Effector CD8-positive, alpha-beta T cell (primary cell): Measurements from ENCODE around the gene OTOS.

Experiments used
- DNase-seq: peaks from one replicate; lab custom pipeline; 2025; lab: John Stamatoyannopoulos, UW

OTOS gene

DNA sequence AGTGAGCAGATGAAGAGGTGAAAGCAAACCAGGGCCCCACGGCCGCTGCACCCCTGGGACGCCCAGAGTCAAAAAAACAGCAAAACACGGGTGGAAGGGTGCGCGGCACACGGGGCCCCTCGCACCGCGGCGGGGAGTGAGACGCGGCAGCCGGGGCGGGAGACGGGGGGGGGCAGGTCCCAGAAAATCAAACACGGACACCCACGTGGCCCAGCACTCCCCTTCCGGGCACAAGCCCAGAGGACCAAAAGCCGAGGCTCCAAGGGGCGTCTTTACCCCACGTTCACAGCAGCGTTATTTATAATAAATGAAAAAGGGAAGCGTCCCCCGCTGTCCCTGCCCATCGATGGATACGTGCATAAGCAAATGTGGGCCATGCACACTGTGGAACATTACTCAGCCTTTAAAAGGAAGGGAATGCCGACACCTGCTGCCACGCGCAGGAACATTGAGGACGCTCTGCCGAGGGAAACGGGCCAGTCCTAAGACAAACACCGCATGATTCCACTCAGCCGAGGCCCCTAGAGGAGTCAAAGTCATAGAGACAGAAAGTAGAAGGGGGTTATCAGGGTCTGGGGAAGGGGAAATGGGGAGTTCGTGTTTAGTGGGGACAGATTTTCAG, 3.7 kb downstream of the OTOS start:
- DNase-seq, result no peak

DNA sequence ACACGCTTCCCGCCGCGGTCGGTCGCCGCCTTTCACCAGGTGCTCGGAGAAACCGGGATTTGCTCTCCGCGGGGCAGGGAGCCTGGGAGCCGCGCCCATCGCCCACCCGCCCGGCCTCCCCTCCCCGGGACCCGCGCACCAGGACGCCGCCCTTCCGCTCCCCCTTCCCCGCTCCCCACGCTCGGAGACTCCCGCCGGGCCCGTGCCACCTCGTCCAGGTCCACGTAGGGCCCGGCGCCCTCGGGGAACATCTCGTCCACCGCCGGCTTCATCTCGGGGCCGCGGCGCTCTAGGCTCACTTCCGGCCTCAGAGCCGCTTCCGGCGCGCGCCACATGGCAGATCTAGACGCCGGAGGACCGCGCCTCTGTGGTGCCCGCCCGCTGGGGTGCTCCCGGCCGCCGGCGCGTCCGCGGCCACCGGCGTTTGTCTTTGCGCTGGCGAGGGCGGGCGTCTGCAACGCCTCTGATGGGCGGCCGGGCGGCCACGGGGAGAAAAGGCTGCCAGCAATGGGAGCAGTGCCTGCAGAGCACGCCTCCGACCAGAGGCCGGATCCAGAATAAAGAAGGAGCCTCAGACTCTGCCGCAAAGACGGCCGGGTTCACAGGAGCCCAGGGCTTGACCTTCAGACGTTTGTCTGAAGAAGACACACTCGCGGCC, 4.3 kb downstream of the OTOS start, which contains the start of gene COPS9:
COPS9 (minus strand) TSS at position 293 of the 658 bp plus-strand sequence; CDS start at position 272, 21 bp downstream.
- peak; percentile 66 for DNase-seq

DNA sequence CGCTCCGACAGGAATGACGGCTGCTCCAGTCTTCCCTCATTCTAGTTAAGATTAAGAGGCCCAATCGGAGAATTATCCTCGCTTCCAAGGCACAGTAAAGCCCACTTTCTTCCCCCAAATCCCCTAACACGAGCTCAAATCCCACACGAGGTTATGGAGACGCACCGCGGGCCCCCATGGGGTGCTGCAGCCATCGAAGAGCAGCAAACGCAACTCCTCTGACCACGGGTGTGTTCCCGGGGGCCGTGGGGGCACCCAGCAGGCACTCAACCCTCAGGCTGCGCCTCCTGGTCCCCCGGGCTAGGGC, 4.8 kb downstream of the OTOS start:
- no peak for DNase-seq

DNA sequence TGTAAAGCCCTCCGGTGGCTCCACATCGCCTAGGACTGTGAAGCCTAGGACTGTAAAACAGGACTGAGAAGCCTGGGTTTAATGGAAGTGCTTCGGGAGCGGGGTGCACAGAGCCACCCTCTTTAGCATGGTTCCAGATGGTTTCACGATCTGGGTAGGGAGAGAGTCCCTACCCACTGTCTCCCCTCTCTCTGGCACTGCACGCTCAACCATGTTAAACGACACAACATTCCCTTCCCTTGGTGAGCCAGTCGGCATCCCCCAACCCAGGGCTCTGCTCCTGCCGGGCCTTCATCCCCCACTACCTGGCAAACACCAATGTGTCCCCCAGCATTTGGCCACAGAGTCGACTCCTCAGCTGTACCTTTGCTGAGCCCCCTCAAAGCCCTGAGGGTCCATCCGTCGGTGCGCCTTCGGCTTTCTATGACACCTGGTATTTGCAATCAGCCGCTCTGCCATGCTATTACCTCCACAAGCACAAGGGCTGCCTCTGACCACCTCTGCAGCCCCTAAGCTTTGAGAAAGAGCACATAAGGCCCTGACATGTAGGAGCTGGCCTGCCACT, 5.4 kb downstream of the OTOS start:
- DNase-seq, result no peak

DNA sequence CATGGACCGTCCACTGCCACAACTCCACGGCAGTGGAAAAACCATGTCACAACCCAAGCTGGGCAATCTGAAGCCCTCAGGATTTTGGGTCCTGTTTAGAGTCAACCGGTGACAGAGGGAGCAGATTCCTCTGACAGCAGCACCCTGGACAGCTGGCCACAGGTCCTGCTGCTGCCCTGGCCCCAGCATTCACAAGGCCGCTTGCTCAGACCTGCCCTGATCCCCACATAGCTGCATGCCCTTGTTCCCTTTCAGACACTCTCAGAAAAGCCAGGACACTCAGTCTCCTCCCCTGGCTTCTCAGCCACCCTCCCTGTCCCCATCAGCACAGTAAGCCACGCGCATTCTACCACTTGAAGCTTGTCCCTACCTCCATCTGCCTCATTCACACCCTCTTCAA, 6.0 kb downstream of the OTOS start:
- DNase-seq, result no peak

DNA sequence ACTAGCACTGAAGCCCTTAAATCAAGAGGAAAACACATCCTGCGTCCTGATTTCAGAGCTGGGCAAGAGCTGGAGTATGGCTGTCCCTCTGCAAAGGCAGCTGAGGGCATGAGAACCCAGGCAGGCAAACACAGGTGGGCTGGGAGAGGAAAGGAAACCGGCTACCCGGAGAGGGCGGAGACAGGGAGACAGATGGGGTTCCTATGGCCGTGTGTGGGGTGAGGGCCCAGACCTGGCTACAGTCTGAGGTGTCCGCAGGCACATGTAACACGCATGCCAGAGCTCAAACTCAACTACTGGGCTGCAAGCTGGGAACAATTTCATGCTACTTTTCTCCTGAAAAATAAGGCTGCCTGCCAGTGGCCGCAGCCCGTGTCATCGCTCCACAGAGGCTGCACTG, 7.1 kb downstream of the OTOS start:
- DNase-seq, result no peak

DNA sequence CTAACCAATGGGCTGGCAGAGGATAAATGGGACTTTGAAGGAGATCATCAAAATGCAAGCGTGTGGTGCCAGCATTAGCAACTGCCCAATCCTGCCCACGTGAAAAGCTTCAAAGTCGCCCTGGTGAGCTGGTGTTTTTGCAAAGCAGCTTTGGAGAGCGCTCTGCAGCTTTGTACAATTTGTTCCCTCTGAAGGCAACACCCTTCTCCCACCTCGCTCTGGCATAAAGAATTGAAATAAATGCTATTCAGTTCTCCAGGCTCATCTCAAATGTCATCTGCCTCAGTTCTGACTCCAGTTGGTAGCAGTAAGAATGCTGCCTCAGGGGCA, 7.8 kb downstream of the OTOS start:
- no peak for DNase-seq

DNA sequence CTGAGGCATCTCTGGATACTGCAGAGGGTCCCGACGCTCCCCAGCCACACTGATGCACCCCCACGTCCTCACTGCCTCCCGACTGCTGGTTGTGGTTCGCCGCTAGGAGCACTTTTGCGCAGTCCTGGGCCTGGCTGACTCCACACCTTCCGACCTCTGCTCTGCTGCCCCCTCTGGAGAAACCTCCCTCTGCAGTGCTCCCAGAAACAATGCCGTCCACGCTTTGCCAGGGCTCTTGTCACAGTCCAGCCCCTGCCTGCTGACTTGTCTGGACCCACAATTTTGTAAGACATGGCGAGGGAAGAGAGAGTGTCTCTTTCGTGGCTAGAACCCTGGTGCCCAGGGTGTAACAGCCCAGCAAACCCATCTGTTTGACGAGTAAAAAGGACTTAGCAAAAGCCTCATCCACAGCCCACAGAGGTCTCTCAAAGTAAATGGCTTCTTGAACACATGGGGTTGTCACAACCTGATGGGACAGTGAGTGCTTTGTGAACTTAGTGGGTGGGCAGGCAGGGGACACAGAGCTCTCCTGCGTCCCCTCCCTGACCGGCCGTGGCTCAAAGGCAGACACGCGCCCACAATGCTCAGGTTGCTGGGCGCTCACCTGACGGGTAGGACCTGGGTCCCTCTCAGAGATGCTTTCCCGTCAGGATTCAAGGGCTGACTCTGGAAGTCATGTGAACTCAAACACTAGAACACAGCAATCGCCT, 8.4 kb downstream of the OTOS start:
- DNase-seq, result no peak

DNA sequence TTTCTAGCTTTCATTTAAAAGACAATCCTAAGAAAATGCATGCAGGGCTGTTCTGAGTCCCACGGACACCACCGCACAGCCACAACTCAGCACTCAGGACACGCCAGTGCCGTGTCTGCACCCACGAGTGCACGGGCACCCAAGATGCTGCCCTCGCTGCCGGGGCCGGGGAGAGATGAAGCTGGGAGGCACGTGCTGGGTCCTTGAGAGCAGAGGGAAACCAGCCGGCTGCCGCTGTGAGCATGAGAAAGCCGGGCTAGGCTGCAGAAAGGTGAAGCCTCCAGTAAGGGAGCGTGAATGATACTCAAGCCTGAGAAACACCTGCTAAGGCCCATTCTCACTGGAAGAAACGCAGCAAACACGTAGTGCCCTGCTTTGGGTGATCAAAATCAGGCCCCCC, 9.2 kb downstream of the OTOS start:
- no peak for DNase-seq

DNA sequence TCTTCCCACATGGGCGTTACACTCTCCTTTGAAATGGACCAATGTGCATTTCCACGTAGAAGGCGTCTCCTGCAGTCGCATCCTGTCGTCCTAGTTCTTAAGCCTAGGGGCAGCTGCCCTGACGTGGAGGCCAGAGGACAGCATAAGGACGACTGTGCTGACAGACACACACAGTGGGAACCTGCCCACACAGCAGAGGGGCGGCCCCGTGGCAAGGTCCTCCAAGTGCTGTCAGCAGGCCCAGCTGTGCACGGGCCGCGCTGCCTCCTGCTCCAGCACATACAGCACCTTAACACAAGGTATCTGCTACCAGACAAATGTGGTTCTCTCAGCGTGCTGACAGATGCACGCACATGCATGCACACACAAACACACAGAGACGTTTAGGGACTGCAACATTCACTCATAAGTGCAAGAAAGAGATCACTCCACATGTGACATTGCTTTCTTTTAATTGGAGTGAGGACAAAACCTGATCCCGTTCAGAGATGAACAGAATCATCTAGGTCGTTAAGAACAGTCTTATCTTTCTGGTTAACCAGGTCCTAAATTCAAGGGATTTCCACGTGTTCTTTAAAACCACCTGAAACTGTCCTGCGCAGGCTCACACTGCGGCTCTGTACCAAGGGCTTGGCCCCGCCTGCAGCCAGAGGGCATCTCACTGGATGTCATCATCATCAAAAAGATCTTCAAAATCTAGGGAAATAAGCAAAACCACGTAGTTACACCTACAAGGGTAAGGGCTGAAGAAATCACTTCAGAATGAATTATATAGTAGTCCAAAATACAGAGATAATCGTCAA, 9.9 kb downstream of the OTOS start:
- DNase-seq, result no peak

DNA sequence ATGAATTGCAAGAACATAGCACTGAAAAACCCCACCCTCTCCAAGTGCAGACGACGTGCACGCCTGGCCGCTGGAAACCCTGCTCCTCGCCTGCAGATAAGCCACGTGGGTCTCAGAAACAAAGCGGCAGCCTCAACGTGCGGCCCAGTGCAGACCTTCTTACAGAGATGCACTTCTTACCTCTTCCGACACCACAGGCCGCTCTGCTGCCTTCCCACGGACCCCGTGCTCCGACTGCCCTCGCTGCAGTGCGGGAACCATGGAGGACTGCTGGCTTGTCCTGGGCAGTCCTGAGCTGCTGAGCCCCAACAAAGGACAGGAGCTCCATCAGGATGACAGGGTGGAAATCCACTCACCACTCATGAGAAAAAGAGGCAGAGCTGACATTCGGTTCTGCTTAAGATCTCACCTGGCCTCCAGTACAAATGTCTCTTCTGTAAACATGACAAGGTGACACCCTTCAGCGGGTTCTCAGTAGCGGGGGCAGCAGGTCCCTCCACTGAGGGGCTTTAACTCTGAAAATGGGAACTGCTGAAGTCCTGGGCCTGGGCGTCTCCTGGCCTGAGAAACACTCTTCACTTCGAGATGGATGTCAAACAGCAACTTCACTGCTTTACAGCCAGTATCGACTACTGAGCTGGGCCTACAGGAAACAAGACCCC, 10.6 kb downstream of the OTOS start:
- no peak for DNase-seq

DNA sequence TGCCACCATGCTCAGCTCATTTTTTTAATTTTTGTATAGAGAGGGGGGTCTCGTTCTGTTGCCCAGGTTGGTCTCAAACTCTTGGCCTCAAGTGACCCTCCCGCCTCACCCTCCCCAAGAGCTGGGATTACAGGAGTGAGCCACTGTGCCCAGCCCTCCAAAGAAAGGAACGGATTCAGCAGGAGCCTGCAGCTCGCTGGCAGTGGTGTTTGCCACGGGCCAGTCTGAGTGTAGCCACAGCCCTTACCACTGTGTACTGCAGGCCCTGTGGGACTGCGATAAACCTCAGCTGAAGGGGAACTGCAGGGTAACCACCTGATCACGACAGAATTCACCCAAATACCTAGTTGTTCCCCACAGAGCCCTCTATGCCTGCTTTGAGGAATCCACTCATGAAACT, 11.1 kb downstream of the OTOS start:
- DNase-seq, result no peak

DNA sequence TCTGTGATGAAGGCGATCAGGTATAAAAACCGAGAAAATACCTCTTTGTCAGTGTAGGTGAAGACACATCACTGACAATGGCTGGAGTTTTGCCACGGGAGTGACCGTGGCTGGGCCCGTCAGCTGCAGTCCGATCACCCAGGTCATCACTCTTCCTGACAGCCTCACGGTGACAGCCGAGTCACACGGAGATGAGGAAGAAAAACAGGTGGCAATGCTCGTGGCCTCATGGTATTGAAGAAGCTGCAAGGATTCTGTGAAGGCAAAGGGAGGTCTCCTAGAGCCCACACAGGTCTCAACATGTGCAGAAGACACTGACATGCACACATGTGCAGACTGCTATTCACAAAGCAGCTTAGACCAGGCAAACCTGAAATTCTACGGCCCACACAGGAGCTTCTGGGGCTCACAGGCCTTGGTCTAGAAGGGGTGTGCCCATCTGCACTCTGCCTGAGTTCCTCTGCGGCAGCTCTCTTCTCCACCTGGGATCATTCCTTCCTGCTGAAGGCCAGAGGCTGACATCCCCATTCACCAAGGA, 11.8 kb downstream of the OTOS start:
- DNase-seq, result no peak

DNA sequence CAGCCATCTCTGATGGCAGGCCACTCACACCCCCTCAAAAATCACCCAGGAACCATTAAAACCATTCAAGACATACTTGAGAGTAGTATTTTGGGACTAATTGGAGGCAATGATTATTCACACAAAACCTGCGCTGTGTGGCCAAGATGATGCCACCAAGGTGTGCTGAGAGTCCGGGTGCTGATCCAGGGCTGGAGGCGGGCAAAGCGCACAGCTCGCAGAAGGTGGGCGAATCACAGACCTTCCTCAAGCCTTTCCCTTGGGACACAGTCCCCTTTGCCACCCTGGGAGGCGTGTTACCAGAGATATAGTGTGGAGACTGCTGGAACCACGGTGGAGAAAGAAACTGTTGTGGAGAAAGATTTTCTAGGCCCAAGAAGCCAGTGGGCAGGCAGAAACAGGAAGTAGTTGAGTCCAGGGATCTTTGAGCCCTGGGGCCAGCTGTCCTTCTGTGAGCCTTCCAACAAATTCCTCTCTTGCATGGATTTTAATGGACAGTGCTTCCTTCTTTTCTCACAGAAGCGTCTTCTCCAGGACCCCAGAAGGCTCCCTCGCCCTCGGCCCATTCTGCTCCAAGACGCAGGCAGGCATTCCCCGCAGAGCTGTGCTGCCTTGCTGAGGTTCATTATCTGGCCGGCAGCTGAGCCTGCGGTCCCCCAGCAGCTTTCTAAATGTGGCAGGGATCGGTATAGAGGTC, 12.4 kb downstream of the OTOS start:
- DNase-seq, result no peak

DNA sequence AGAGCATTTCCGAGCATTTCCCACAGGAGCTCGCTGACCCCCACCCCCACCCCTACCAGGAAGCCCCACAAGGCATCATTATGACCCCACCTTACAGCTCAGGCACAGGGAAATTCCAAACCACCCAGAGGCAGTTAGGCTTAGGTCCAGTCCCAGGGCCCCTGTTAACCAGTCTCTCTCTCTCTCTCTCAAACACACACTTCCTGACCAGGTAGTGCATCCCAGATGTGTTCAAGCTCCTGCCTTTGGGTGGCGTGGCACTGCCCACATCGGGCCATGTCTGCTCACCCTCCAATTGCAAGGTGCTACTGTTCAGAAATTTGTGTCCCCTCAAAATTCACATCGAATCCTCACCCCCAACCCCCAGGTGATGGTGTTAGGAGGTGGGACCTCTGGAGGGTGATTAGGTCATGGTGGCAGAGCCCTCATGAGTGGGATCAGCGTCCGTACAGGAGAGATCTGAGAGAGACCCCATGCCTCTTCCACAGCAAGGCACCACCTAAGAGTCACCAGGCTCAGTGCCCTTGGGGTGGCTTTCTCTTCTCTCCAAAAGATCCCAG, 13.2 kb downstream of the OTOS start:
- no peak for DNase-seq

DNA sequence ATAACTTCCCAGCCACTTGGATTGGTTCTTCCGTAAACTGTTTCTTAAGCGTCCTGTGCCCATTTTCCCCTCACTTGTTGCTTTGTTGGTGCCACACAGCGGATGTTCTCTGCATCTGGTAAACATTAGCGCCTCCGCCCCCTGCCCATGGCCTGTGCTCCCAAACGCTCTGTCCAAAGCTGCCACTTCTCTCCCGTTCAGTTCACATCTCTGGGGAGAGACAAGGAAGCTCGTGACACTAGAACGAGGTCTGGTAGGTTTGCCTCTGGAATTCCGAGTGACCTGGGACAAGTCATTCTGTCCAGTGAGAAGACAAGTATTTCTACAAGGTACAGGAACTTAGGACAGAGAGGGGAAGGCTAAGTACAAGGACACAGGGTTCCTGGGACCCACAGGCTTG, 13.7 kb downstream of the OTOS start:
- DNase-seq, result no peak

DNA sequence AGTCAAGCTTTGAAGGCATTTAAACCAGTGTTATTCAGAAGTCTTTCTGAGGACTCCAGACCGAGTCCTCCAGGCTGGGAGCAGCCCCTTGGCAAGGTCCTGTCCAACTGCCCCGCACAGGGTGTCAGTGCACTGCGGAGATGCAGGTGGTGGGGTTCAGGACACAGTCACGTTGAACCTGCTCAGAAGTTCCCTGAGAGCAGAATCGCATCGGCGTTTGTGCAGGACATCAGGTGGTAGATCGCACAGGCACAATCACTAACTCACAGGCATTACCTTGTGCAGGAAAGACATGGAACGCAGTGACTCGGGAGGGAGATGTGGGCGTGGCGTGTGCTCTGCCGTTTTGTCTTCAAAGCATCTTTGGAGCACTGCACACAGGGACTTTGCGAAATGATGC, 14.7 kb downstream of the OTOS start:
- no peak for DNase-seq

DNA sequence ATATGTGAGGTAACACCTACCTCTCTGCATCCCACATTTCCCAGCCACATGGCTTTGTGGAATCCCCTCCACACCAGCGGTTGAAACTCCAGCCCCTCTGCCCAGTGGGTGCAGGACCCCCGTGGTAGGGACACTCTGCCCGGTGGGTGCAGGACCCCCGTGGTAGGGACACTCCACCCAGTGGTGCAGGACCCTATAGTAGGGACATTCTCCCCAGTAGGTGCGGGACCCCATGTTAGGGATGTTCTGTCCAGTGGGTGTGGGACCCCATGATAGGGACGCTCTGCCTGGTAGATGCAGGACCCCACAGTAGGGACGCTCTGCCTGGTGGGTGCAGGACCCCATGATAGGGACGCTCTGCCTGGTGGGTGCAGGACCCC, 15.8 kb downstream of the OTOS start:
- DNase-seq, result no peak

DNA sequence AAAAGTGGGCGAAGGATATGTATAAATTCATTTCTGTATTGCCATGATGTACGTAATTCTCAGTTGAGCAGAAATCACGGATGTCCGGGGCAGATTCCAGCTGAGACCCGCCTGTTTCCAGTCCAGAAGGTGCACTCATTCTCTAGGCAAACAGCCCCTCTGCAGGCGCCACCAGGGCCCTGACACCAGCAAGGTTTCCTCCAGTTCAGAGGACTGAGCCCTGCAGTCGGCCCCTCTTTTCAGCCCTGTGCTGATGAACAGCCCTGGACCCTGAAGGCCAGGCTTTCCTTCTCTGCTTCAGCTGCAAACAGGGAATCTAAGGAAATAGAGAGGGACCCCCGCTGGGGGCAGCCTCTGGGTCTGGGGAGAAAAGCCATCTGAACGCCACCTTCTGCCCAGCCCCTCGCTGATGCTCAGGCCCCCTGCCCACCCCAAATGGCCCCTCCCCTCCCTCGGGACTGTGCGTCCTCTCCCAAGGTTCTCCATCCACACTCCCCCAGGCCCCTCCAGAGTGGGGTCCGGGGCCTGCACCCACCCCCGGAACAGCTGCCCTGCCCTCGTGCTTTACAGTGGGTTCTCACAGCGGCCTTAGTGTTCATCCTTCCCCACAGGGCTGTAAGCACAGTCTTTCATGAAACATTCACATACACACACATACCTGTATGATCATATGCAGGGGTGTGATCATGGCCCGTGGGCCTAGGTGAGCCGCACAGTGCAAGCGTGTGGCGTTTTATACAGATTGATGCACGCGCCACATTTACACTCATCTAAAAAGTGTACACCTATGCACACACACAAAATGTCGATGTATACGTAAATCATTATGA, 16.4 kb downstream of the OTOS start:
- DNase-seq, result no peak

DNA sequence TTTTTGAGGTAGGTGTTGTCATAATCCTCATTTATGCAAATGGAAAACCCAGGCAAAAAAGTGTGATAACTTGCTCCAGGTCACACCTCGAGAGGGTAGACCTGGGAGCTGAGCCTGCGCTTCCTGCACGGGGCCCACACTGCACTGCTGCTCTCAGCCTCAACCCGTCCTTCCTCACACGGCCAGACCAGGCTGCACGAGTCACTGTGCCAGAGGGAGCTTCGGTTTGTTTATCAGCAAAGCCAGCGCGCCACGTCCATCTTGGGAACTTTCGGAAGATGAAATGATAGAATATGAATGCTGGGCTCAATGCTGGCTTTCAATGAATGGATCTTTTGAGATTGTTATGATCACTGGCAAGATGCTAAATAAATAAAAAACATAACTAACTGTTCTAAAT, 18.8 kb downstream of the OTOS start:
- no peak for DNase-seq
